ENCODE measurements around the gene PTPRZ1. TPM values are rescaled to one million over a fixed set of nuclear protein-coding genes. Genes with fewer than 3 reads are reported as not detected.

Gene PTPRZ1
- total and polyA plus RNA-seq, 2 donors (not counting 1 experiment from before 2014, with no cell fraction given) = not detected

DNA sequence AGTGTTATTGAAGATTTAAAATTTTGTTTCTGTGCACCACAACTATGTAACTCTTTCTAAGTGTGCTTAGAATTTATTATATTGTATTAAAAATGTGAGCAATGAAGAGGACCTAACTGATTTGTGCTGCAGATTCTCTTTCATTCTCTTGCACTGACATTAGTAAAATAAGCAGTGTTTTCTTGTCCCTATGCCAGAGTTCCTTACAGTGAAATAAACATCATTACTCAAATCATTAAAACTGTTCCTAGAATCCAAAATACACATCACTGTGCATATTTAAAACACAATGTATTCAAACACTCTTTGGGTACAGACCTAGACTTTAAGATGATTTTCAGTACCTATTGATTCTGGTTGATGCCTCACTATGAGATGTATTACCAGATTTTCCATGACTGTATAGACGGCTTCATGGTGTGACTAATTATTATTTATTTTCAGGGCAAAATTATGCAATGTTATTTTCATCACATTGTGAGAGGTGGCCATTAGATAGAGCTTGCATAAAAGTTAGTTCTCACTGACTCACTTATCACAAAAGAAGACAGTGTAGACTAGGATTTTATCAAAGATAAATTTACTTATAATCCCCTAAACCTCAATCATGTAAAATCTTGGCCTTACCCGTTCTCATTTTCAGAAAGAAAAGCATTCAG, 93.4 kb downstream of the PTPRZ1 start:
- no peaks in the 10 kb centered on the region for H3K36me3 ChIP-seq (replicated peaks in 1 of 2; ENCODE audit: control extremely low read depth in 1 of 2, control insufficient read depth in 1 of 2, extremely low read depth in 1 of 2, insufficient read depth in 2 of 2, low read length in 1 of 2)

DNA sequence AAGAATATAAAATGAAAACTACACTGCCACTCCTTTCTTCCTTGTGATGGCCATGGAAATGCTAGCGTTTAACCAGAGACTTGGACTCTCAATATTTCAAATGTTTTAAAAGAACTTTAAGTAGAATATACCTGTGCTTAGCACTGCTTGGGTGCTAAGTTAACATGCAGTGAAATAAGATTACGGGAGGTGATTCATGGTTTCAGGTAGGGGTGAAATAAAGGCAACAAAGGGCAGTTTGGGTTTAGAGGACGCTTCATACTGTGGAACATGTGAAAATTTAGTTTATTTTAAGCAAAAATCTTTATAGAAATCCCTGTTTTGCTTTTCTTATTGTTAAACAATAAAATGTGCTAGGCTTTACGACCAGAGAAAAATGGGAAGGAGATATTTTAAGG, 94.0 kb downstream of the PTPRZ1 start:
- Histone ChIP-seq H3K9me3 (ENCODE audit: control extremely low read depth in 1 of 3, control insufficient read depth in 2 of 3, insufficient read depth in 1 of 3, low read length in 2 of 3) (peaks cover 0 to 4% (median 0%) of the 10 kb centered on the region in 3 donors), H3K36me3 (replicated peaks in 1 of 2; ENCODE audit: control extremely low read depth in 1 of 2, control insufficient read depth in 1 of 2, extremely low read depth in 1 of 2, insufficient read depth in 2 of 2, low read length in 1 of 2) (no peaks in the 10 kb centered on the region), H3K4me1 (ENCODE audit: control insufficient read depth in 2 of 2, insufficient read depth in 2 of 2, low read length in 2 of 2) (no peaks in the 10 kb centered on the region), H3K27ac (ENCODE audit: low read length in 2 of 2) (no peak overlapping the region), H3K27me3 (replicated peaks in 1 of 4; ENCODE audit: control extremely low read depth in 1 of 4, control insufficient read depth in 3 of 4, insufficient read depth in 4 of 4, low read length in 3 of 4) (peaks cover 0 to 2% (median 0%) of the 10 kb centered on the region in 4 experiments), H2AFZ (ENCODE audit: insufficient read depth, low read depth, low read length, poor library complexity, severe bottlenecking) (no peak overlapping the region), H3K4me2 (replicated peaks; ENCODE audit: low read depth, low read length, poor library complexity, severe bottlenecking) (no peak overlapping the region), H3K79me2 (ENCODE audit: control insufficient read depth, insufficient read depth, low read length) (no peaks in the 10 kb centered on the region), H4K20me1 (ENCODE audit: control insufficient read depth, insufficient read depth, low read length, poor library complexity, severe bottlenecking) (no peaks in the 10 kb centered on the region), H3K4me3 (ENCODE audit: control extremely low read depth in 1 of 5, extremely low read depth in 1 of 5, insufficient read depth in 1 of 5, low read depth in 2 of 5, low read length in 4 of 5) (no peak overlapping the region), H3K9ac (ENCODE audit: low read length) (no peak overlapping the region)
- CTCF ChIA-PET = no interaction called here
- Mint-ChIP-seq H3K9me3 (ENCODE audit: insufficient read depth) (no peaks in the 10 kb centered on the region), H3K4me3 (no peak overlapping the region), H3K27me3 (no peaks in the 10 kb centered on the region), H3K4me1 (no peaks in the 10 kb centered on the region), H3K27ac (no peak overlapping the region)
- intact Hi-C loops (cut with micrococcal nuclease) = no loop called here
- POLR2A ChIA-PET = no interaction called here
- no peak for DNase-seq
- no peak for TF ChIP-seq EZH2 (IDR thresholded peaks at IDR 0.05; ENCODE audit: borderline replicate concordance, insufficient read depth, low read depth, low read length, poor library complexity, severe bottlenecking)
- TF ChIP-seq, protein P1, sequence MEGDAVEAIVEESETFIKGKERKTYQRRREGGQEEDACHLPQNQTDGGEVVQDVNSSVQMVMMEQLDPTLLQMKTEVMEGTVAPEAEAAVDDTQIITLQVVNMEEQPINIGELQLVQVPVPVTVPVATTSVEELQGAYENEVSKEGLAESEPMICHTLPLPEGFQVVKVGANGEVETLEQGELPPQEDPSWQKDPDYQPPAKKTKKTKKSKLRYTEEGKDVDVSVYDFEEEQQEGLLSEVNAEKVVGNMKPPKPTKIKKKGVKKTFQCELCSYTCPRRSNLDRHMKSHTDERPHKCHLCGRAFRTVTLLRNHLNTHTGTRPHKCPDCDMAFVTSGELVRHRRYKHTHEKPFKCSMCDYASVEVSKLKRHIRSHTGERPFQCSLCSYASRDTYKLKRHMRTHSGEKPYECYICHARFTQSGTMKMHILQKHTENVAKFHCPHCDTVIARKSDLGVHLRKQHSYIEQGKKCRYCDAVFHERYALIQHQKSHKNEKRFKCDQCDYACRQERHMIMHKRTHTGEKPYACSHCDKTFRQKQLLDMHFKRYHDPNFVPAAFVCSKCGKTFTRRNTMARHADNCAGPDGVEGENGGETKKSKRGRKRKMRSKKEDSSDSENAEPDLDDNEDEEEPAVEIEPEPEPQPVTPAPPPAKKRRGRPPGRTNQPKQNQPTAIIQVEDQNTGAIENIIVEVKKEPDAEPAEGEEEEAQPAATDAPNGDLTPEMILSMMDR (IDR thresholded peaks at IDR 0.05) = no peak
- ATAC-seq (ENCODE audit: low read depth) = no peak
- 100% methylated on average over 1 of the region's 4 CpGs for WGBS (ENCODE audit: insufficient coverage)

More for the DNA sequence above, 93.4 kb downstream of the PTPRZ1 start:
- DNase-seq = no peak
- POLR2A ChIA-PET = no interaction called here
- CTCF ChIA-PET = no interaction called here
- intact Hi-C loops (cut with micrococcal nuclease) = no loop called here
- H3K9ac ChIP-seq (ENCODE audit: low read length) = no peak overlapping the region
- H3K79me2 ChIP-seq (ENCODE audit: control insufficient read depth, insufficient read depth, low read length) = no peaks in the 10 kb centered on the region
- Mint-ChIP-seq H3K9me3 (ENCODE audit: insufficient read depth) (no peaks in the 10 kb centered on the region), H3K27me3 (no peaks in the 10 kb centered on the region), H3K4me1 (no peaks in the 10 kb centered on the region), H3K4me3 (no peak overlapping the region), H3K27ac (no peak overlapping the region)
- no peak overlapping the region for H3K4me2 ChIP-seq (replicated peaks; ENCODE audit: low read depth, low read length, poor library complexity, severe bottlenecking)
- H2AFZ ChIP-seq (ENCODE audit: insufficient read depth, low read depth, low read length, poor library complexity, severe bottlenecking) = no peak overlapping the region
- H3K4me1 ChIP-seq (ENCODE audit: control insufficient read depth in 2 of 2, insufficient read depth in 2 of 2, low read length in 2 of 2) = no peaks in the 10 kb centered on the region
- peaks cover 0 to 4% (median 0%) of the 10 kb centered on the region in 3 donors for H3K9me3 ChIP-seq (ENCODE audit: control extremely low read depth in 1 of 3, control insufficient read depth in 2 of 3, insufficient read depth in 1 of 3, low read length in 2 of 3)
- no peak overlapping the region for H3K4me3 ChIP-seq (ENCODE audit: control extremely low read depth in 1 of 5, extremely low read depth in 1 of 5, insufficient read depth in 1 of 5, low read depth in 2 of 5, low read length in 4 of 5)
- H3K27ac ChIP-seq (ENCODE audit: low read length in 2 of 2) = no peak overlapping the region
- WGBS (ENCODE audit: insufficient coverage) = no CpG with 5 or more reads among the region's 2 CpGs
- H3K27me3 ChIP-seq (replicated peaks in 1 of 4; ENCODE audit: control extremely low read depth in 1 of 4, control insufficient read depth in 3 of 4, insufficient read depth in 4 of 4, low read length in 3 of 4) = peaks cover 0 to 2% (median 0%) of the 10 kb centered on the region in 4 experiments
- no peaks in the 10 kb centered on the region for H4K20me1 ChIP-seq (ENCODE audit: control insufficient read depth, insufficient read depth, low read length, poor library complexity, severe bottlenecking)
- no peak for TF ChIP-seq EZH2 (IDR thresholded peaks at IDR 0.05; ENCODE audit: borderline replicate concordance, insufficient read depth, low read depth, low read length, poor library complexity, severe bottlenecking)
- TF ChIP-seq, protein P1 (IDR thresholded peaks at IDR 0.05) = no peak
- no peak for ATAC-seq (ENCODE audit: low read depth)

Measured in B cell (primary cell).